Upper lobe of right lung (tissue), 1 donor: ENCODE results near the gene MSS51. TPM values are rescaled to one million over a fixed set of nuclear protein-coding genes. Genes with fewer than 3 reads are reported as not detected.

Experiments used
- ATAC-seq: fragments of 200-7000 bp; cut with Tn5 transposase; one replicate; pipeline ENCODE4 v1.9.1; 2020; ENCODE audit warnings: mild to moderate bottlenecking, moderate library complexity
- DNase-seq: peaks from one replicate; pipeline ENCODE4 v3.0.0-alpha.2; 2020
- H3K27ac ChIP-seq: fragments of 200-600 bp; one replicate; pipeline ENCODE4 v1.8.0; 2022
- H3K27me3 ChIP-seq: fragments of 200-600 bp; one replicate; pipeline ENCODE4 v1.8.0; 2022; ENCODE audit warnings: mild to moderate bottlenecking
- H3K36me3 ChIP-seq: fragments of 200-600 bp; one replicate; pipeline ENCODE4 v1.8.0; 2022
- H3K4me1 ChIP-seq: fragments of 200-600 bp; one replicate; pipeline ENCODE4 v1.8.0; 2022
- H3K4me3 ChIP-seq: fragments of 200-600 bp; one replicate; pipeline ENCODE4 v1.8.0; 2022; ENCODE audit warnings: mild to moderate bottlenecking
- H3K9me3 ChIP-seq: fragments of 200-600 bp; one replicate; pipeline ENCODE4 v1.8.0; 2022
- CTCF ChIP-seq: fragments of 200-600 bp; IDR thresholded peaks from one replicate; pipeline ENCODE4 v1.8.0; 2022; ENCODE audit warnings: antibody characterized with exemption
- intact Hi-C: fragments of 100-400 bp; cut with DNase I; formaldehyde crosslinking; loops from one replicate; pipeline ENCODE4 v1.11.0; 2022
- total RNA-seq: library from RNA; stranded (reverse); fragmentation: NEBNext Ultra II Directional; extraction: Animal tissue kit (Norgen Biotek cat#: 25700); gene quantifications from one replicate; pipeline ENCODE4 v1.2.1, GENCODE V29; 2021
- donor health status: DM: no; HTN: yes; CAD: no; lungs with severe emphysema.

The MSS51 gene
- total RNA-seq, 1 donor from 2014 or later: 3.0 TPM

- peaks cover 17% of the 10 kb centered on the region for H3K4me1 ChIP-seq
- DNase-seq (no peak), ATAC-seq (no peak)
- H3K36me3 ChIP-seq: peaks cover 4% of the 10 kb centered on the region
- intact Hi-C loops: no loop called here
- no peaks in the 10 kb centered on the region for H3K27me3 ChIP-seq
- no peak for TF ChIP-seq CTCF
- no peak overlapping the region for H3K4me3 ChIP-seq
- H3K9me3 ChIP-seq: no peaks in the 10 kb centered on the region
- no peak overlapping the region for H3K27ac ChIP-seq
Measured at GRCh38 chr10:73408061-73408460, 25.3 kb downstream of the MSS51 start.

- Histone ChIP-seq H3K27ac (no peak overlapping the region), H3K9me3 (no peaks in the 10 kb centered on the region), H3K36me3 (peaks cover 4% of the 10 kb centered on the region), H3K4me3 (no peak overlapping the region), H3K27me3 (no peaks in the 10 kb centered on the region), H3K4me1 (peaks cover 13% of the 10 kb centered on the region)
- TF ChIP-seq CTCF: no peak
- intact Hi-C loops: no loop called here
- no peak for DNase-seq
- no peak for ATAC-seq
Measured at GRCh38 chr10:73407495-73407894, 25.9 kb downstream of the MSS51 start.

GRCh38 chr10:73406846-73407245, 26.5 kb downstream of the MSS51 start:
- Histone ChIP-seq H3K27ac (no peak overlapping the region), H3K4me3 (no peak overlapping the region), H3K9me3 (no peaks in the 10 kb centered on the region), H3K36me3 (peaks cover 4% of the 10 kb centered on the region), H3K4me1 (peaks cover 6% of the 10 kb centered on the region), H3K27me3 (no peaks in the 10 kb centered on the region)
- ATAC-seq: no peak
- intact Hi-C loops: no loop called here
- TF ChIP-seq CTCF: no peak
- DNase-seq: no peak

- H3K4me1 ChIP-seq: peaks cover 4% of the 10 kb centered on the region
- H3K27ac ChIP-seq: no peak overlapping the region
- H3K36me3 ChIP-seq: peaks cover 6% of the 10 kb centered on the region
- H3K9me3 ChIP-seq: no peaks in the 10 kb centered on the region
- no peak overlapping the region for H3K4me3 ChIP-seq
- TF ChIP-seq CTCF: no peak
- no peak for DNase-seq
- intact Hi-C loops: no loop called here
- no peaks in the 10 kb centered on the region for H3K27me3 ChIP-seq
- no peak for ATAC-seq
Measured at GRCh38 chr10:73405556-73405955, 27.8 kb downstream of the MSS51 start.

- Histone ChIP-seq H3K4me3 (no peak overlapping the region), H3K36me3 (peaks cover 9% of the 10 kb centered on the region), H3K9me3 (no peaks in the 10 kb centered on the region), H3K27ac (no peak overlapping the region), H3K27me3 (no peaks in the 10 kb centered on the region), H3K4me1 (peaks cover 4% of the 10 kb centered on the region)
- no peak for TF ChIP-seq CTCF
- ATAC-seq (no peak), DNase-seq (no peak)
- intact Hi-C loops: no loop called here
Measured at GRCh38 chr10:73404690-73405089, 28.7 kb downstream of the MSS51 start.

- DNase-seq (no peak), ATAC-seq (no peak)
- H3K4me3 ChIP-seq: no peak overlapping the region
- H3K4me1 ChIP-seq: no peaks in the 10 kb centered on the region
- H3K27me3 ChIP-seq: no peaks in the 10 kb centered on the region
- H3K27ac ChIP-seq: no peak overlapping the region
- no peak for TF ChIP-seq CTCF
- peaks cover 36% of the 10 kb centered on the region for H3K36me3 ChIP-seq
- intact Hi-C loops: no loop called here
- H3K9me3 ChIP-seq: no peaks in the 10 kb centered on the region
Measured at GRCh38 chr10:73401636-73402035, 31.7 kb downstream of the MSS51 start.
